HCT116 (cell line): ENCODE results near the gene UNC79.

ENCODE experiments used
- CEBPB ChIP-seq: IDR thresholded peaks from 2 replicates; pipeline ENCODE4 v1.6.1; 2012; ENCODE audit warnings: low read depth
- CTCF ChIP-seq, 3 experiments: fragments of 200-600 bp in 1 of 3; sonication (generic) in 1 of 3; IDR thresholded peaks in 2 of 3; conservative IDR thresholded peaks in 1 of 3; 2 replicates each; pipeline ENCODE4 v1.5.1; 2012 to 2017; ENCODE audit warnings: low read depth in 2 of 3, low read length in 2 of 3, antibody characterized with exemption in 1 of 3, borderline replicate concordance in 1 of 3, control low read depth in 1 of 3, mild to moderate bottlenecking in 1 of 3, mixed read lengths in 1 of 3, mixed run types in 1 of 3, moderate library complexity in 1 of 3; ENCODE audit not compliant: insufficient read depth in 1 of 3
- EZH2 ChIP-seq: fragments of 200-600 bp; sonication (generic); IDR thresholded peaks from 2 replicates; pipeline ENCODE4 v1.6.1; 2017; ENCODE audit warnings: antibody characterized with exemption, mixed run types
- POLR2A ChIP-seq: IDR thresholded peaks from 2 replicates; pipeline ENCODE4 v1.7.0; 2011; ENCODE audit warnings: borderline replicate concordance; ENCODE audit not compliant: insufficient read depth, insufficient read length; ENCODE audit errors: extremely low read depth
- POLR2AphosphoS5 ChIP-seq: IDR thresholded peaks from 2 replicates; pipeline ENCODE4 v1.6.1; 2011; ENCODE audit warnings: mild to moderate bottlenecking, low read depth, low read length, moderate library complexity
- REST ChIP-seq: IDR thresholded peaks from 2 replicates; pipeline ENCODE4 v1.6.1; 2012; ENCODE audit warnings: low read depth
- SRF ChIP-seq: IDR thresholded peaks from 2 replicates; pipeline ENCODE4 v1.6.1; 2012; ENCODE audit warnings: low read depth
- TCF7L2 ChIP-seq: IDR thresholded peaks from 2 replicates; pipeline ENCODE4 v1.7.0; 2011; ENCODE audit warnings: borderline replicate concordance, inconsistent platforms; ENCODE audit not compliant: insufficient read depth, insufficient read length; ENCODE audit errors: extremely low read depth
- YY1 ChIP-seq: IDR thresholded peaks from 2 replicates; pipeline ENCODE4 v1.6.1; 2011; ENCODE audit warnings: low read length, low read depth, moderate library complexity, mild to moderate bottlenecking; ENCODE audit not compliant: insufficient replicate concordance; ENCODE audit errors: extremely low read depth
- ZBTB33 ChIP-seq: IDR thresholded peaks from 2 replicates; pipeline ENCODE4 v1.6.1; 2011; ENCODE audit warnings: mild to moderate bottlenecking, low read length, moderate library complexity; ENCODE audit not compliant: insufficient replicate concordance; ENCODE audit errors: extremely low read depth
- ZNF274 ChIP-seq: fragments of 200-500 bp; sonication (Bioruptor generic); IDR thresholded peaks from 2 replicates; pipeline ENCODE4 v1.6.1; 2014; ENCODE audit warnings: mild to moderate bottlenecking, low read depth, low read length, inconsistent platforms

- TF ChIP-seq ZBTB33 = no peak
- no peak for TF ChIP-seq TCF7L2
- TF ChIP-seq POLR2A = no peak
- no peak for TF ChIP-seq CTCF (IDR thresholded peaks at IDR 0.05 in 2 of 3, conservative IDR thresholded peaks at IDR 0.05 in 1 of 3; ENCODE audit: borderline replicate concordance in 1 of 3, insufficient read depth in 1 of 3, low read depth in 2 of 3, low read length in 2 of 3)
- no peak for TF ChIP-seq ZNF274
- TF ChIP-seq REST = no peak
- no peak for TF ChIP-seq YY1
- no peak for TF ChIP-seq CEBPB
- no peak for TF ChIP-seq SRF
- no peak for TF ChIP-seq POLR2AphosphoS5
- TF ChIP-seq EZH2 = no peak
These were observed 95.1 kb downstream of the UNC79 start for GRCh38 chr14:93525696-93526451.
